Frontal cortex (tissue), 4 donors: ENCODE measurements around the gene RPUSD3. TPM values are rescaled to one million over a fixed set of nuclear protein-coding genes. Genes with fewer than 3 reads are reported as not detected.
A peak's percentile ranks its signal among the peaks of the same experiment; 100 is the strongest.

Experiments
- DNase-seq, 2 donors: peaks; one replicate each; pipeline ENCODE4 v3.0.0; 2012; ENCODE audit warnings: low spot score in 2 of 2
- FAIRE-seq: peaks from 2 replicates; lab custom pipeline; 2012; peaks lifted over from hg19 to GRCh38; lab: Jason Lieb, UNC
- total RNA-seq: library from RNA; depleted of rRNA; stranded (reverse); fragments of >200 nt; gene quantifications from one replicate; pipeline ENCODE4 v1.2.3, GENCODE V29; 2014
- donor health status: control.
- donor health status: control.
- donor health status: control.

Gene RPUSD3
- total RNA-seq, 1 donor from 2014 or later: 13.9 TPM

DNA sequence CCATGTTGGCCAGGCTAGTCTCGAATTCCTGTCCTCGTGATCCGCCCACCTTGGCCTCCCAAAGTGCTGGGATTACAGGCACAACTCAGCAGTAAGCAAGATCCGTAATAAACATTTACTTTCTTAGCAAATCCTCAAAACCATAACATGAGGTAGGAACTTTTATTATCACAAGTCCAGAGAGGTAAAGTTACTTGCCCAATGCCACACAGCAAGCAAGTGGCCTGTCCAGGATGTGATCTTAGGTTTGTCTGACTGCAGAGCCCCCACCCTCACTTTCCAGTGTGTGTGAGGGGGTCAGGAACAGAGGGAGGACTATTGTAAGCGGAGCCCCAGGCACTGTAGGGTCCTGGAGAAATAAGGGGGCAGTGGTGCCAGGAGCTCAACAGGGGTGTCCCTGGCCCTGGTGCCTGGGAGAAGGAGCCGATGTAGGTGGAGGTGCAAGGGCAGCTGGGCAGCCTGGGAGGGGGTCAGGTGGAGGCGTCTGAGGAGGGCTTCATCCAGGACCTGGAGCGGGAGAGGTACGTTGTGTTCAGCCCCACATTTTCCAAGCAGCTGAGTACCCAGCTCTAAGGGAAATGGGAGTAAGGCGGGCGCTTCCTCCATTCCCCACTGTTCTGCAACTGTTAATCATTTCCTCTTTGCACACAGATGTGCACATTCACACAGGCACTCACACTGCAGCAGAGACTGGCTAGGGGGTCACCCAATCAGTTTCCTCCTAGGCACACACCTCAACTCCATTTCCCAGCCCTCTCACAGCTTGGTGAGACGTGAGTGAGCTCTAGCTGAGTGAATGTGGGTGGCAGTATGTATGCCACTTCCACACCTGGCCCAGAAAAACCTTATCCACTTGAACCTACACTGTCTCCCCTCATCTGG, 5.9 kb downstream of the RPUSD3 start:
- no peak for FAIRE-seq

DNA sequence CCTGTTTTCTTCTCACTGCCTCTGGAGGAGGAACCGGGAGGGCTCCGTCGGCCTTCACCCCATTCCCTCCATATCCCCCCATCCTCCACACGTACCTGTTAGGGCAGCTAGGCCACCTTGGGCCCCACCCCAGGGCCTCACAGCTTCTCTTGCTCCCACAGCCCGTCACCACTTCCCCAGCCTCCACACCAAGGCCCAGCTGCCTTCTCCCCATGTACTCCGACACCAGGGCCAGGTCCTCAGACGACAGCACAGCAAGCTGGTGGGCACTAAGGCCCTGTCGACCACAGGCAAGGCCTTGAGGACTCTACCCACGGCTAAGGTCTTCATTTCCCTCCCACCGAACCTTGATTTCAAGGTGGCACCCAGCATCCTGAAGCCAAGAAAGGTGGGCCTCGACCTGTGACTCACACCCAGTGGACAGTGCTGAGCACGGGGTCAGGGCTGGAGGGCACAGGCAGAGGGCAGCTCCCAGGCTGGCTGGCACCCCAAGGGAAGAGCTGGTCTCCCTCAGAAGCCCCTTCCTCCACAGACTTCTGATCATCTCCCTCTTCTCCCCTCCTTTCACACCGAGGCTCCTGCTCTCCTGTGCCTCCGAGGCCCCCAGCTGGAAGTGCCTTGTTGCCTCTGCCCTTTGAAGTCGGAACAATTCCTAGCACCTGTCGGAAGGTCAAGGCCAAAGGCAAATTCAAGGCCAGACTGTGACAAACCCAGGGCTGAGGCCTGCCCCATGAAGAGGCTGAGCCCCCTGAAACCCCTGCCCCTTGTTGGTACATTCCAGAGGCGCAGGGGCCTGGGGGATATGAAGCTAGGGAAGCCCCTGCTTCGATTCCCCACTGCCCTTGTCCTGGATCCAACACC, 9.1 kb downstream of the RPUSD3 start:
- DNase-seq: no peak
- FAIRE-seq: no peak

More for the DNA sequence above, 5.9 kb downstream of the RPUSD3 start:
- no peak for DNase-seq

DNA sequence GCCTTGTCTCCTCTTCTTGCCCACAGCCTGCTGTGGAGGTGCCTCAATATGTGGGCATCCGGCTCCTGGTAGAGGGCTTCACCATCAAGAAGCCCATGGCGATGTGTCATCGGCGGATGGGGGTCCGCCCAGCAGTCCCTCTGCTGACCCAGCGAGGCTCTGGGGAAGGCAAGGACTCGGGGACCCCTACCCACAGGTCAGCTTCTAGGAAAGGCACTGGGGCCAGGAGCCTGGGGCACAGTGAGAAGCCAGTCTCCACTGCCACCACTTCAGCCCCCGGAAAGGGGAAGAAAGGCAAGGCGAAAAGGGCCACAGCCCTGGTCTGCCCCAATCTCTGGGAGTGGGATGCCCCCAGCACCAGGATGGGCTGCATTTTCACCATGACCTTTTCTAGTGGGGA, 10.7 kb downstream of the RPUSD3 start:
- no peak for DNase-seq
- FAIRE-seq: no peak

DNA sequence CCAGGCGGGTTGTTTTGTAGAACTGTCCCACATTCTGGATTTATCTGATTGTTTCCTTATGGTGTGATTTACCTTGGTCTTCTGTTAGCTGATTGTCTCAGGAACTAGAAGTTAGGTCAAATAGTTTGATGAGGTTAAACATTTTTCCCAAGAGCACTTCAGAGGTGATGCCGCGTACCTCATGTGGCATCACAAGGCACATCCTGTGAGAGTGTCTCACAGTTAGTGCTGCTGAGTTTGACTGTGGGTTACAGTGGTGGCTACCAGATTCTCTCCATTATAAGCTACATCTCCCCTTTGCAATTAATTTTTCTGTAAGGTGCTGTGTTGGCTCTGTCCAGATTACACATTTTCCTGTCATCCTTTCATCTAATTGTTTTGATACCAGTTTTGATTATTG, 12.6 kb downstream of the RPUSD3 start:
- no peak for FAIRE-seq
- no peak for DNase-seq

DNA sequence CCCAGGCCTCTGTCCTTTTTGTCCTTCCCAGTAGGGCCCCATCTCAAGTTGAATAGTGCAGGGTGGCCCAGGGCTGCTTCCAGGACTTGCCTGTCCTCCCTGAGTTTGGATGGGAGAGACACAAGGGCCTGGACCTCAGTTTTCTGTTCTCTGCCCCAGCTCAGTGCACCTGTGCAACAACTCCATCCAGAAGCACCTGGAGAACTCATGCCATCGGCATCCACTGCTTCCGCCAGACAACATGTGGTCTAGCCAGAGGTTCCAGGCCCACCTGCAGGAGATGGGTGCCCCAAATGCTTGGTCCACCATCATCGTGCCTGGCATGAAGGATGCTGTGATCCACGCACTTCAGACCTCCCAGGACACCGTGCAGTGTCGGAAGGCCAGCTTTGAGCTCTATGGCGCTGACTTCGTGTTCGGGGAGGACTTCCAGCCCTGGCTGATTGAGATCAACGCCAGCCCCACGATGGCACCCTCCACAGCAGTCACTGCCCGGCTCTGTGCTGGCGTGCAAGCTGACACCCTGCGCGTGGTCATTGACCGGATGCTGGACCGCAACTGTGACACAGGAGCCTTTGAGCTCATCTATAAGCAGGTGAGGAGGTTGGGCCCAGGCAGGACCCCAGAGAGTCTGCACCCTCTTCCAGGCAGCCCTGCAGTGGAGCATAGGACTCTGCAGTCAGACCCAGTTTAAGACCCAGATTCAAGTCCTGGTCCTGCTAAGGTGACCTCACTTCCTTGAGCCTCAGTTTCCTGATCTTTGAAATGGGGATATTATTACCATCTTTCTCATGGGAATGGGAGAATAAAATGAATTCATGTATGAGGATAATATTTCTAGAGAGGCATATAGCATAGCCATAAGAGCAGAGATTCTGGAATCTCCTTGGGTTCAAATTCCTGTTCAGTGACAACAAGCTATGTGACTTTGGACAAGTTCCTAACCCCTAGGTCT, 14.7 kb downstream of the RPUSD3 start:
- no peak for DNase-seq
- no peak for FAIRE-seq

DNA sequence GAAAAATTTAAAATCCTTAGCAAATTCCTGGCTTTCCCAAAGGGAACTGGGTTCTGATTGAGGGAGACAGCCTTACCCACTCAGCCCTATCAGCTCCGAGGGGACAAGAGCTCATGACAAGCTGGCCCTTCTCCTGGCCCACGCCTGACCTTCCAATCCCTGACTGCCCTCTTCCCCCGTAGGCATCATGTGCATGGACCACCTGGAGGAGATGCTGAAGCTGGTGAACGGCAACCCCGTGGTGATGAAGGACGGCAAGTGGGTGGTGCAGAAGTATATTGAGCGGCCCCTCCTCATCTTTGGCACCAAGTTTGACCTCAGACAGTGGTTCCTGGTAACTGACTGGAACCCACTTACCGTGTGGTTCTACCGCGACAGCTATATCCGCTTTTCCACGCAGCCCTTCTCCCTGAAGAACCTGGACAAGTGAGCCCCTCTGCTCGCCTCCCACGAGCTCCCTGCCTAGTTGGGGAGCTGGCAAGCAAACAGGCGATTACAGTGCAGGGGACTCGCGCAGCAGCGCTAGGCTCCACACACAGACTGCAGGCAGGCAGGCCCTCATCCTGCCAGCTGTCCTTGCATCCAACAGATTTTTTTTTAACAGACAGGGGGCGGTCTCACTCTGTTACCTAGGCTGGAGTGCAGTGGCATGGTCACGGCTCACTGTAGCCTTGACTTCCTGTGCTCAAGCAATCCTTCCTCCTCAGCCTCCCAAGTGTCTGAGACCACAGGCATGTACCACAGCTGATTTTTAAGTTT, 16.8 kb downstream of the RPUSD3 start:
- no peak for FAIRE-seq
- DNase-seq: no peak

DNA sequence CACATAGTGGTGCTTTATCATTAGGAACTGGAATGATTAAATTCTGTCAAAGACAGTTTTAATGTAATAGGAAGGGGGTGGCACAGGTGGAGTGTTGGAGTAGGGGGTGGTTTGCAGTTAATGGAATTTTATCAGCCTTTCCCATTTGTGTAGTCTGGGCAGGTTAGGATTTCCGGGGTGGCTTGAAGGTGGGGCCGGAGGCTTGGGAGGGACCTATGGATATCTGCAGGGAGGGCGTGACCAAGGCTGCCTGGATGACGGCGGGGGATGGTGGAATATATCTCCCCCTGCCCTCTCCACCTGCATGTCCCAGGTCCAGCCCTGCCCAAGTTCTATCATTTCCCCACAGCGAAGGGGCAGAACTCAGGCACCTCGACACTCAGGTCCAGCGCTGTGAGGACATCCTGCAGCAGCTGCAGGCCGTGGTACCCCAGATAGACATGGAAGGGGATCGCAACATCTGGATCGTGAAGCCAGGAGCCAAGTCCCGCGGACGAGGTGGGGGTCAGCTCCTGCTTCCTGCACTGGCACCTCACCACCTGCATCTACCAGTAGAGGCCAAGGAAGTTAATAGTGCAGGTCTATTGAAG, 18.3 kb downstream of the RPUSD3 start:
- DNase-seq (no peak), FAIRE-seq (no peak)

DNA sequence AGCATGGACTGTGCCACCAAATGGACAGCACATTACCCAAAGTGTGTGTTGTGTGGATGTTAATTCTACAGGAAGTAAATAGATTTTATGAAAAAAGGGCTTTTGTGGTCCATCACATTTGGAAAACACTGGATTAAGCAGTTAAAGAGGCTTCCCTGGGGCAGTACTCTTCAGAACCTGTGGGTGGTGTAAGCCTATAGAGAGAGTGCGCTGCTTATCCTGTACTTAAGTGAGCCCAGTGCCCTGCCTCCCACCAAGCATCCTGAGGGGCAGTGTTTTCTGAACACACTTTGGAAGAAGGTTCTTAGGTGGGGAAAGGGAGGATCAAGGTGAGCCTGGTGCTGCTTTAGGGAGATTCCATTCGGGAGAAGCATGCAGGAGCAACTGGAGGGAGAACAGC, 22.9 kb downstream of the RPUSD3 start:
- DNase-seq (no peak), FAIRE-seq (no peak)

DNA sequence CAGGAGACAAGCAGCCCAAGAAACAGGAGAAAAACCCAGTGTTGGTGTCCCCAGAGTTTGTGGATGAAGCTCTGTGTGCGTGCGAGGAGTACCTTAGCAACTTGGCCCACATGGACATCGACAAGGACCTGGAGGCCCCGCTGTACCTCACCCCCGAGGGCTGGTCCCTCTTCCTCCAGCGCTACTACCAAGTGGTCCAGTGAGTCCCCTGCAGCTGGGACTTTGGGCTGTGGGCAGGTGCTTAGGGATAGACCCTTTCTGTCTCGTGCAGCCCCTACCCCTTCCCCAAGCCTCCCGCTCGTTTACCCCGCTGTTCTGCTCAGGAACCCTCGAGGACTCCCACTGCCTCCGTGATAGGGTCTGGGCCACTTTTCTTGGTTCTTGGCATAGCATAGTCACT, 23.3 kb downstream of the RPUSD3 start:
- FAIRE-seq: no peak

DNA sequence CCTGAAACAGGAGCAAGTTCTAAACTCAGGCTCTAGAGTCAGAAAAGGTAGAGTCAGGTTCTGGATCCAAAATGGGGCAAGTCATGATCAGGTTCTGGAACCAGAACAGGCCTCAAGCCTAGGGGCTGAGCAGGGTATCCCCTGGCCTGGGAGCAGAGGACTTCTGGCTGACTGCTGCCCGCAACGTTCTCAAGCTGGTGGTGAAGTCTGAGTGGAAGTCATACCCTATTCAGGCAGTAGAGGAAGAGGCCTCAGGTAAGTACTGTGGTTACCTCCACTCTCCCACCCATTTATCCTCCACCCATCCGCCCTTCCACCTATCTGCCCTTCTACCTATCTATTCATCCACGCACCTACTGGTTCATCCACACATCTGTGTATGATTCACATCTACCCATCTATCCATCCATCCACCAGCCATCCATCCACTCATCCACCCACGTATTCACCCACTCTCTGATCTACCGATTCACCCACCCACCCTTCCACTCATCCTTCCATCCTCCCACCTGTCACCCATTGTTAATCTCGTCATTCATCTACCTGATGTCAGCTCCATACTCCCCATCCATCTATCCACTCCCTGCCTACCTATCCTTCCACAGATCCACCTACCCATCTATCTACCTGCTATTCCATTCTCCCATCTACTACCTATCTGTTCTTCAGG, 25.0 kb downstream of the RPUSD3 start:
- no peak for DNase-seq
- FAIRE-seq: no peak

More for the DNA sequence above, 23.3 kb downstream of the RPUSD3 start:
- DNase-seq: no peak

DNA sequence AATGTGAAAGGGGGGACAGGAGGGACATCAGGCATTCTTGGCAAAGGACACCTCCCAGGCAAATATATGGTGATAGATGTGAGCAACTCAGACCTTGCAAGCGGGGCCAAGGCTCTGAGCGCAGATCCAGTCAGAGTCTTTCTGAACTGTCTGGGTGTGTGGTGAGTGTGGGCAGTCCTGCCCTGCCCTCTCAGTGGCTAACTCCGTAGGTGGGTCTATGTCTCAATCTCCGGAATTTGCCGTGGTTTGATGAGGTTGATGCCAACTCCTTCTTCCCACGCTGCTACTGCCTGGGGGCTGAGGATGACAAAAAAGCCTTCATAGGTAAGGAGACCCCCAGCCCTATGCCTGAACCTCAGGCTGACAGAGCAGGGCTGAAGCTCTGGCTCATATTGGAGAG, 26.4 kb downstream of the RPUSD3 start:
- DNase-seq (no peak), FAIRE-seq (no peak)

DNA sequence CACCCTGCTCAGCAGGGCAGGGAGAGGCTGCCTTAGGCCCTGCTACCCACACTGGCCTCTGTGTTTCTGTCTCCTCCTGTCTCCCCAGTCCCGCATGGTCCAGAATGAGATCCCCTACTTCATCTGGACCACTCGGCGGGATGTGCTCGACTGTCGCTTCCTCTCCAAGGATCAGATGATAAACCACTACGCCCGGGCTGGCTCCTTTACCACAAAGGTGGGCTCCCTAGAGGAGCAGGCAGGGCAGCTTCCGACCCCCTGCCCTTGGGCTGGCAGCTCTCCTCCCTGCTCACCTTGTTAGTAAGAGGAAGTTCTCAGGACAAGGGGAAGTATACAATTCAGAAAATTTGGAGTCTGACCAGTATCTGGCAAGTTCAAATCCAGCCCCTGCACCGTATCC, 27.8 kb downstream of the RPUSD3 start:
- DNase-seq (no peak), FAIRE-seq (no peak)

DNA sequence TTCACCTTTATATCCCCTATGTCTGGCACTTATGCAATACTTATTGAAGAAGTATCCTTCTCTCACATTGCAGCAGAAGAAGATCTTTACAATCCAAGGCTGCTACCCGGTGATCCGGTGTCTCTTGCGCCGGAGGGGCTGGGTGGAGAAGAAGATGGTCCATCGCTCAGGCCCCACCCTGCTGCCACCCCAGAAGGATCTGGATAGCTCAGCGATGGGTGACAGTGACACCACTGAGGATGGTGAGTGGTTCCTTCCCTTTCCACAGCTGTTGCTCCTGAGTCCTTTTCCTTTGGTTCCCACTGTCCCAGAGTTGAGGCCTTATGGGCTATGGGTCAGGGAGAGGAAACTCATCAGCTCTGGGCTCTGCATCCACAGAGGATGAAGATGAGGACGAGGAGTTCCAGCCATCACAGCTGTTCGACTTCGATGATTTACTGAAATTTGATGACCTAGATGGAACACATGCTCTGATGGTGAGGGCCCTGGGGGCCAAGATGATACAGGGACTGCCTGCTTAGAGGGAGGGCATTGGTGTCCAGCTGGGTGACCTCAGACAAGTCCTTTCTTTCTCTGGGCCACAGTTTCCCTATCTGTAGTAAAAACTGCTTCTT, 30.8 kb downstream of the RPUSD3 start:
- DNase-seq (no peak), FAIRE-seq (no peak)

DNA sequence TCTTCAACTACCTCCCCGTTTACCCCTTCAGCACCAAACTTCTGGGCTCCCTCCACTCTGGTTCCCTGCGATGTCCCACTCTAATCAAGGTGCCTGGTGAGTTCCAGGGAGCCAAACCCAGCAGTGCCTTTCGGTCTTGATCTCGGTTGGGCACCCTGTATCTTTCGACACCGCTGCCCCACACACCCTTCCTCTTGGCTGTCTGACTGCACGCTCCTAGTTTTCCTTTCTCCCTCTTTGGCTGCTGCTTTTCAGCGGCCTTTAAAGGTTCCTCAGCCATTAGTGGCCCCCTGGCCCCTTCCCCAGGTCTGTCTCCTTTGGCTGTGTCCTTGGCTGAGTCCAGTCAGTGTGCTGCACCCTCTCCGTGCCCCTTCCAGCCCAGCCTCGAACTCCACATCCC, 33.0 kb downstream of the RPUSD3 start:
- no peak for FAIRE-seq
- no peak for DNase-seq

DNA sequence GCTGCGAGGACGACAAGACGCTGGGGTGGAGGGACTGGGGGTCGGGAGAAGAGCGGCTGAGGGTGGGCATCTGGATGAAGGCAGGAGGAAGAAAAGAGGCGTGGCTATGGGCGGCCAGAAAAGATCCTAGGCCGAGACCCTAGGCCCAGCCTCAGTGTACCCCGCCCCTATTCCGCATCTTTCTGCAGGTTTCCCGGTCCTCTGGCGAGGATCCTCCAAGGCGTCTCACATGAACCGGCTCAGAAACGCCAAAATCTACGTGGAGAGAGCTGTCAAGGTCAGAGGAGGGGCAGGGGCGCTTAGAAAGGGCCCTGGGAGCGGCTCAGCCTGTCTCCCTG, 33.4 kb downstream of the RPUSD3 start:
- FAIRE-seq: no peak
- no peak for DNase-seq

DNA sequence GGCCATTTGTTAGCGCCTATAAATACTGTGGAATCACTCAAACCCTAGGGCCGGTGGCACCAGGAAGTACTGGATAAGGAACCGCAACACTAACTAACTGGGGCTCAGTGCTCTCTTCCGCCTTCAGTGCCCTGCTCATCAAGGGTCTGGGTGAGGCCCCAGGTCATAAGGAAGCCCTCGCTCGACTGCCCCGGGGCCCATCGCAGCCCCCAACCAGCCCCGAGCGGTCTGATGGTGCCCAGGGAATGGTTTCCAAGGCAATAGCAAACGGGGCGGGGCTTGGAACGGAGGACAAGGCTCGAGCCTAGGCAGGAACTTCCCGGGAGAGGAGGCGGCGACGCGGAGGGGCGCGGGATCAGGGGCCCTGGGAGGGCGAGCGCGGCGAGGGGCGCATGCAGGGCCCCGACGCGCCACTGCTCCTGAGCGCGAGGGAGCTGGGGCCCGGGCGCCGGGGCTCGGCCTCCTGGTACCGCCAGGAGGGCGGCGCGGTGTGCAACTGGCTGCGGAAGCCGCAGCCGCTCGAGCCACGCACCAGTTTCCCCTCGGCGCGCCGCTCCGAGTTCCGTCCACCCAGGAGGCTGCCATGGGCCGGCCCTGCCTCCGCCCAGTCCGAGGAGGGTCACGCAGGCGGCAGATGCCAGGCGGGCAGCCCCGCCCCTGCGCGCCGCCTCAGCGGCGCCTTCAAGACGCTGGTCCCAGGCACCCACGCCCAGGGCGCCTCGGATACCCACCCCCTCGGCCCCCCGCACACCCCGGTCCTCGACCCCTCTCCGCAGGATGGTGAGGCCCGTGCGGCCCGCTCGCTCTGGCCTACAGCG, 34.0 kb downstream of the RPUSD3 start, which contains the start of gene TTLL3:
Gene TTLL3, plus strand, starts transcription at position 648 of the 818 bp plus-strand sequence. CDS start 400 bp downstream, outside the sequence.
- DNase-seq (peak; percentile 69 to 74), FAIRE-seq (no peak)

DNA sequence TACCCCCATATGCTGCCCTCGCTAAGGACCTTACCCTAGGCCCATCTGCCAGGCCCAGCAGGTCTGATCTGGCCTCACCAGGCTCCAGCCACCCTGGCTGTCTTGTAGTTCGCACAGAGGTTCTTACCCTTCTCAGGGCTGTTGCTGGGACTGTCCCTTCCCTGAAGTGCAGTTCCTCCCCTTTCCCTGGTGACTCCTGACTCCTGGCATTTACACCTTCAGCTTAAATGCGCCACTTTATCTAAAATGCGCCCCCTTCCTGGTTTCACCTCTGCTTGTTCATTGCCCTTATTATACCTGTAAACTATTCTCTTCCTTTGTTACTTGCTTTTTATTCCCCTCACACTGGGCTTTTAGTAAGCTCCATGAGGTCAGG, 34.6 kb downstream of the RPUSD3 start:
- DNase-seq (no peak), FAIRE-seq (no peak)
